Gastroesophageal sphincter (tissue), 4 donors: ENCODE measurements around the gene TLX3. TPM values are rescaled to one million over a fixed set of nuclear protein-coding genes. Genes with fewer than 3 reads are reported as not detected.

ENCODE experiments used
- ATAC-seq: fragments of 150-250 bp; one replicate; pipeline ENCODE4 v1.9.1; 2016; ENCODE audit warnings: mild to moderate bottlenecking, moderate library complexity
- H3K27ac ChIP-seq, 4 donors: fragments of 200-600 bp; sonication (generic) in 3 of 4; 1 replicate in 3 of 4; 2 replicates in 1 of 4; pipeline ENCODE4 v1.5.1; 2016 to 2019
- H3K27me3 ChIP-seq: fragments of 200-600 bp; sonication (generic); one replicate; pipeline ENCODE4 v1.5.1; 2019
- H3K36me3 ChIP-seq, 2 donors: fragments of 200-600 bp; sonication (generic); one replicate each; pipeline ENCODE4 v1.5.1; 2019; ENCODE audit warnings: control low read depth in 1 of 2
- H3K4me1 ChIP-seq, 3 donors: fragments of 200-600 bp; sonication (generic); 1 replicate in 2 of 3; 2 replicates in 1 of 3; pipeline ENCODE4 v1.5.1; 2016 to 2019; ENCODE audit warnings: control low read depth in 2 of 3
- H3K4me3 ChIP-seq, 2 donors: fragments of 200-600 bp; sonication (generic); one replicate each; pipeline ENCODE4 v1.5.1; 2019; ENCODE audit warnings: mild to moderate bottlenecking in 1 of 2, moderate library complexity in 1 of 2
- H3K9me3 ChIP-seq, 3 donors: fragments of 200-600 bp; sonication (generic); one replicate each; pipeline ENCODE4 v1.5.1; 2017 to 2019; ENCODE audit warnings: control low read depth in 2 of 3
- CTCF ChIP-seq, 4 experiments: fragments of 200-600 bp in 2 of 4; fragments of 450-650 bp in 2 of 4; sonication (generic) in 1 of 4; IDR thresholded peaks; one replicate each; pipeline ENCODE4 v1.5.1; 2017 to 2019; ENCODE audit warnings: antibody characterized with exemption in 4 of 4, mild to moderate bottlenecking in 2 of 4, moderate library complexity in 2 of 4
- EP300 ChIP-seq: sonication (generic); formaldehyde crosslinking; IDR thresholded peaks from one replicate; pipeline ENCODE4 v1.6.1; 2017; ENCODE audit warnings: antibody characterized with exemption, mild to moderate bottlenecking
- POLR2A ChIP-seq, 2 donors: fragments of 450-650 bp; IDR thresholded peaks; one replicate each; pipeline ENCODE4 v1.6.1; 2017; ENCODE audit warnings: antibody characterized with exemption in 2 of 2, mild to moderate bottlenecking in 2 of 2, moderate library complexity in 1 of 2
- POLR2AphosphoS5 ChIP-seq: sonication (generic); formaldehyde crosslinking; IDR thresholded peaks from one replicate; pipeline ENCODE4 v1.6.1; 2017; ENCODE audit warnings: antibody characterized with exemption
- WGBS, 2 donors: methylation state at CpG; one replicate each; pipeline ENCODE4 v1.1.5; 2018; ENCODE audit warnings: low coverage in 1 of 2; 5-methylcytosine and 5-hydroxymethylcytosine counted together
- total RNA-seq, 4 donors: library from RNA; depleted of rRNA; stranded (reverse); fragments of >200 nt; gene quantifications; one replicate each; pipeline ENCODE4 v1.1.0, GENCODE V29; 2016

Gene TLX3
- total RNA-seq, 4 donors from 2014 or later, result not detected

- Histone ChIP-seq H3K27me3 (no peaks in the 10 kb centered on the region), H3K4me3 (no peak overlapping the region), H3K27ac (no peak overlapping the region), H3K9me3 (no peaks in the 10 kb centered on the region), H3K4me1 (no peaks in the 10 kb centered on the region), H3K36me3 (no peaks in the 10 kb centered on the region)
- TF ChIP-seq POLR2A (IDR thresholded peaks at IDR 0.05) (no peak), EP300 (no peak), CTCF (IDR thresholded peaks at IDR 0.05) (no peak), POLR2AphosphoS5 (no peak)
- no peak for ATAC-seq
- 76 to 84% methylated on average over 7 of the region's 7 CpGs for WGBS, 2 donors
Observed at GRCh38 chr5:171268700-171269620, 40.1 kb upstream of the TLX3 start.

GRCh38 chr5:171269717-171270116 is 39.3 kb upstream of the TLX3 start:
- no peaks in the 10 kb centered on the region for H3K36me3 ChIP-seq
- 85 to 92% methylated on average over 2 of the region's 2 CpGs for WGBS, 2 donors

GRCh38 chr5:171270136-171270535 is 38.9 kb upstream of the TLX3 start:
- no peaks in the 10 kb centered on the region for H3K9me3 ChIP-seq
- TF ChIP-seq EP300 (no peak), POLR2AphosphoS5 (no peak), CTCF (IDR thresholded peaks at IDR 0.05) (no peak), POLR2A (IDR thresholded peaks at IDR 0.05) (no peak)
- H3K4me1 ChIP-seq, result no peaks in the 10 kb centered on the region
- H3K36me3 ChIP-seq, result no peaks in the 10 kb centered on the region
- ATAC-seq, result no peak
- no peak overlapping the region for H3K27ac ChIP-seq
- no peak overlapping the region for H3K4me3 ChIP-seq
- no peaks in the 10 kb centered on the region for H3K27me3 ChIP-seq
- 93 to 97% methylated on average over 3 of the region's 3 CpGs for WGBS, 2 donors

More at GRCh38 chr5:171269717-171270116, 39.3 kb upstream of the TLX3 start:
- ATAC-seq, result no peak
- Histone ChIP-seq H3K9me3 (no peaks in the 10 kb centered on the region), H3K27me3 (no peaks in the 10 kb centered on the region), H3K27ac (no peak overlapping the region), H3K4me3 (no peak overlapping the region), H3K4me1 (no peaks in the 10 kb centered on the region)
- no peak for TF ChIP-seq POLR2A (IDR thresholded peaks at IDR 0.05)
- no peak for TF ChIP-seq POLR2AphosphoS5
- no peak for TF ChIP-seq EP300
- TF ChIP-seq CTCF (IDR thresholded peaks at IDR 0.05), result no peak

- WGBS, 2 donors, result 96% methylated on average over 3 of the region's 3 CpGs; no CpG with 5 or more reads in 1 of the 2 donors
- ATAC-seq, result no peak
- Histone ChIP-seq H3K27ac (no peak overlapping the region), H3K9me3 (no peaks in the 10 kb centered on the region), H3K36me3 (no peaks in the 10 kb centered on the region), H3K4me1 (no peaks in the 10 kb centered on the region), H3K27me3 (no peaks in the 10 kb centered on the region), H3K4me3 (no peak overlapping the region)
- no peak for TF ChIP-seq EP300
- no peak for TF ChIP-seq POLR2A (IDR thresholded peaks at IDR 0.05)
- no peak for TF ChIP-seq POLR2AphosphoS5
- TF ChIP-seq CTCF (IDR thresholded peaks at IDR 0.05), result no peak
Observed at GRCh38 chr5:171271798-171272197, 37.2 kb upstream of the TLX3 start.
